ENCODE measurements around the gene BMPER. TPM values are rescaled to one million over a fixed set of nuclear protein-coding genes. Genes with fewer than 3 reads are reported as not detected.

BMPER gene
- total RNA-seq, 1 donor from 2014 or later: 2.9 TPM

DNA sequence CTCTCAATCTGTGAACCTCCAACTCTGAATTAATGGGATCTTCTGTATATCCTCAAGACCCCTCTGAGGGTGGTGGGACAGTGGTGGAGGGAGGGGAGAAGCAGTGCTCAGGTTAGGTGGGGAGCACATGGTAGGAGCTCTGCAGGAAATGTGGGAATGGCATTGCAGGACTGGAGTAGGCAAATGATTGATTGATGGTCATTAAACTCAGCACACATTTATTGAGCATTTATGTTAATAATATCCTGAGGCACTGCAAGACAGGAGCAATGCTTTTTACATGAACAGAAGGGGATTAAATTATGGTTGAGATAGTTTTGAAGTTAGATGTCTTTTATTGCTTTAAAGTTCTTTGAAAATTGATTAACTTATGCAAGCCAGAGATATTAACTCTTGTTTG, 14.1 kb downstream of the BMPER start:
- no peak for FAIRE-seq

DNA sequence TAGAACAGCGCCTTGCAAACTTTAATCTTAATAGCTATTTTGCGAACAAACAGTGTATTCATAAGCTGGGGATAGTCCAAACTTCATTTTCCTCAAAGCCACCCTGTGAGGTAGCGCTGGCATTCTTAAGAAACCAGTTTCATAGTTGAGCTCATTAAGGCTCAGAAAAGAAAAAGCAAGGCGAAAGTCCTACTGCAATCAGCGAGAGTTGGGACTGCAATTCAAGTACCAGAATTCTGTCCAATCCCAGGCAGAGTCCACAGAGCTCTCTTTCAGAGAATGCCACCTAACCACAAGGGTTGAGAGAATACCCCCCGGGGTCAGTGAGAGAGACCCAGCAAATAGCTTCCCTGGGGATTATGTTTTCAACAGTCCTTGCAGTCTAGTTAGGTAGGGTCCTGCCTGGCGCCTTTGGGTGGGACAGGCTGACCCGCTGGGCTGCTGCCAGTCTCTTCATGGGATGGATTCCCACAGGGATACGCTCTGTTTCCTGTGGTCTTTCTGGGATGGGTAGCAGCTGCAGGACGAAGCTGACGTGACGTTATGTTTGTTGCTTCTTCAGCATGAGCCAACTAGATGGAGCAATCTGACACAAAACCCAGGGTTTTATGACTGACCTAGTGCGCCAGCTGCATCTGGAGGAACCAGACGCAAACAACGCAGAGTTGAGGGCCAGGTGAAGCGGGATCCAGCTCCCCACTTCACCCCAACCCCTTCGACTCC, 16.0 kb downstream of the BMPER start:
- FAIRE-seq (no peak), DNase-seq (ENCODE audit: low spot score in 2 of 2) (peak in 1 of 2 donors; percentile 23)

More for the DNA sequence above, 14.1 kb downstream of the BMPER start:
- DNase-seq (ENCODE audit: low spot score in 2 of 2): no peak

DNA sequence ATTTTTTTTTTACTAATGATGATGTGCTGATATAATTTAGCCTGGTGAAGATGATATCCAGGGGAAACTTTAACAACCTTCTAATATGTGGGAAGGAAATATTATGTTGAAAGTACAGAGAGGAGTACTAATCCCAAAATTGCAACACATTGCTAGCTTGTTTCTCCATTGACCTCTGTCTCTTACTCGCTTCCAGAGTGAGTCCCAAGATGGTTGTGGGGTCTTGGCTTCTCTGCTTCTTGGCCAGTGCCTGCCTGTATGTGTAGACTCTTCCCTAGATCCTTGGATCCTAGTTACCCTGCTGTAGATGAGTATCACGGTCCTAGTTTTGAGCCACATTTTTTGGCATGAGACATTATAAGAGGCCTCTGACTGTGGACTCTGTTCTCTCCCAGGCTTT, 17.5 kb downstream of the BMPER start:
- DNase-seq (ENCODE audit: low spot score in 2 of 2) (no peak), FAIRE-seq (no peak)

DNA sequence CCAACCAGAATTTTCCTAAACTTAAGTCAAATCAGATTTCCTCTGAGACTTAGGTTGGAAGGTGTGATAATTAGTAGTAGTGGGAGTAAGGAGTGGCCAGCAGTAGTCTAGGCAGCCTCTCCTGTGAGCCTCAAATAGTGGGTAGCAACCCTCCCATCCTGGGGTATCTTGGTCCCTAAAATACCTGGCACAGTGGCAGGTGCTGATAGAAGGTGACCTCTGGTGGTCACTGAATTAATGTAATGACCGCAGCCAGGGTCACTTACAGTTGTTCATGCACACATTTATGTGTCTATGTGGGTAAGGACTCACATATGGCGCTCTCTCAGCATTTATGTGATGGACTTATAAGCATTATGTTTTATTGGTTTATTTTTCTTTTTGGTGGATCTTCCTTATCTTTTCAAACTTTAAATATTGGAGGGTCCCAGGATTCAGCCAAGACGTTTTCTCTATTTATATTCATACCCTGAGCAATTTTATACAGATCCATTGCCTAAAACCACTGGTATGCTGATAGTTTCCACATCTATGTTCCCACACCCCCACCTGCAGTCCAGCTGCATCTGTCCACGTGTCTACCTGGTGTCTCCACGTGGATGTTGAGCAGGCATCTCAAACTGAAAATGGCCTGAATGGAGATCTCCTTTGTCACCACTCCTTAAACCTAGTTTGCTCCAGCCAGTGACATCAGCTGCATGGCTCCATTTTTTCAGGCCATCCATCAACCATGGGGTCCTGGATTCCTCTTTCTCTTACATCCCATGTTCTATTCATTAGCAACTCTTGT, 18.3 kb downstream of the BMPER start:
- DNase-seq (ENCODE audit: low spot score in 2 of 2) (no peak), FAIRE-seq (no peak)

DNA sequence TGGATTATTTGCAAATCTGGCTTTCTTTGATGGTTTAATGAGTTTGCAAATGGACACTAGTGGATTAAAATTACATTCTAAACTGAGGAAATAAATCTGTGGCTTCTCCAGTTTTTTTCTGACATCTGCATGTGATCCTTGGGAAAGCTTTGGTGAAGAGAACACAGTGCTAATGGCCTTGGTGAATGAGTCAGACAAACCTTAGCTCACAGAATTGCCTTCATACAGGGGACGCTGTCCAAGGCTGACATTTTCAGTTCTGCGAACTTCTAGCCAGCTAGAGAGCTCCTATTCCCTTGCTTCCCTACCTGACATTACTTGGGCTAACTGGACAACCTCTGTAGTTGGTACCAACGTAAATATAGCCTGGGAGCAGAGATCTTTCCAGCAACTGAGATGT, 21.2 kb downstream of the BMPER start:
- FAIRE-seq (no peak), DNase-seq (ENCODE audit: low spot score in 2 of 2) (no peak)

DNA sequence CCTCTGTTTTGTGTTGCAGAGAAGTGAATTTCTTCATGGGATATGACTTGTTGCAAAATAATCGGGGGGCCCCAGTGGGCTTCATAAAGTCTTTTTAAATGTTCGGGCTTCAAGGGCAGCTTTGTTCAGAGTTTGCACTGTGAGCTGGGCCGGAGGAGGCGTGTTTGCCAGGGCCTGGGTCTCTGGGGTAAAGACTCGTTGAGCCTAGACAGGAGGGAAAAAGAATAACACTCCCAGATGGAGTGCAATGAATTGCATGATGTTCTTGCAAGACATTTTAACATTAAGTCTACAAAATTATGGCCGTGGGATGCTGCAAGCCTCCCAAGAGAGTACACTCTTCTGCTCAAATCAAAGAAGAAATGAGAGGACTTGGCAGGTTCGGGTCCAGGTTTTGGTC, 23.6 kb downstream of the BMPER start:
- FAIRE-seq (no peak), DNase-seq (ENCODE audit: low spot score in 2 of 2) (no peak)

DNA sequence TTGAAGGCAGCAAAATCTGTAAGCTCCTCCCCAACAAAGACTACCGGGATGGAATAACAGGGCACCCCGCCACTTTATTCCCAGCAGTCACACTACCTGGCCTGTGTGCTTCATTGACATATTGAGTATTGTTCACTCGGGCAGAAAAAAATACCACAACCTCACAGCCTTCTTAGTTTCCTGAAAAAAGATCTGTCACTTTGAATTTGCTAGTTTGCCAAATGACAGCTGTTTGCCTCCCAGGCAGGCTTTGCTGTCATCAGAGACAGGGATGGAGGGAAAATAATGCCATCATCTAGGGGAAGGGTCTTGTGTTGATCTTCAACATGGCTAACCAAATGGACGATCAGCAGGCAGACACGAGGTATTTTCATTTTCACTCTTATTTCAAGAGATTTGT, 26.9 kb downstream of the BMPER start:
- DNase-seq (ENCODE audit: low spot score in 2 of 2) (no peak), FAIRE-seq (no peak)

DNA sequence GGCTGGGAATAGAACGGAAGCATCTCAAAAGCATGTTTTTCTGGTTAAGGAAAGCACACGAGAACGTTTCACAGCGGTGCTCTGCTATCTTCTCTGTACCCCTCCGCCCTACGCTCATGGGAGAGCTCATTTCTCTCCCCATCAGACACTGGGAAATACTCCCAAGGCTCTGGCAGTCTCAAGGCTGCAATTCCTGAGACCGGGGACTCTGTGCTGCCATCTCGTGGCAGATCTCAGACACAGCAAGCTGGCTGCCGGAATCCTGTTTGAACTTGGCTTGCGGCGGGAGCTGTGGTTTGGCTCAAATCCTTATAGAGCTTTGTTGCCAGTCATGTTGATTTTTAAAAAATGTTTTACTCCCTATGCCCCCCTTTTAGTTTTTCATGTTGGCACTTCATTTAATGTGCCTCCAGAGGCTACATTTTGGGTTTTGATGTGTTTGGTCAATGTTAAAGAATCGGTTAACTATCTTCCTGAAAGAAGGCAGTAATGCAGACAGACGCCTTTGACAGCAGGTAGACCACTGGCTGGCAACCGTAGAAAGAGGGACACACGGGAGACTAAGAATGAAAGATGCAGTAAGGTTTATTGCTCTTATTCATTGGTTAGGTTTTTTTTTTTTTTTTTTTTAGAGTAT, 27.6 kb downstream of the BMPER start:
- FAIRE-seq: peak; percentile 48

DNA sequence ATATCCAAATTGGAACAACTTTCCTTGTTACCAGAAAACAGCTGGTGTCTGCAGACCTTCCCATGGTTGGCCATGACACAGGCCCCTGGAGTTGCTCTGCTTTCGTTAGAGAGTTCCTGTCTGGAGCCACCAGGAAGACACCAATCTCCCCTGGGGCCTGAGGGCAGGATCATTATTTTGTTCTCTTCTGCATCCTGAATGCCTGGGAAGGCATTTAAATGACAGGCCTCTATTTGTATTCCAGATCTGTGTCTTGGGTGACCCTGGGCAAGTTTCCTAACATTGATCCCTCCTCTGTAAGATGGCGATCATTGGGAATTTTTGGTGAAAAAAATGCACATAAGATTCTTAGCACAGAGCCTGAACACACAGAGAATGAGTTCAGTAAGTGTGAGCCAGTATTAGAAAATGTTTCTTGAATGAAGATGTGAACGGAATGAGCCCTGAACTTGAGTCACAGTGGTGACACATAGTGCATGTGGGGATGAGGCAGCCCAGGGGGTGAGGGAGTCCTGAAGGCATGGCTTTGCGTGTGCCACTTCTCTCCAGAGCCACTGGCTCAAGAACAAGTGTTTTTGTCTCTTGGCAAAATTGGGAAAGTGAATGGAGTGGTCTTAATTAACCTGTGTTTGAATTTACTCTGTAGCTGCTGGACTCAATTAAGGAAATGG, 28.4 kb downstream of the BMPER start:
- DNase-seq (ENCODE audit: low spot score in 2 of 2): no peak
- no peak for FAIRE-seq

More for the DNA sequence above, 27.6 kb downstream of the BMPER start:
- peak; percentile 44 to 66 for DNase-seq (ENCODE audit: low spot score in 2 of 2)

DNA sequence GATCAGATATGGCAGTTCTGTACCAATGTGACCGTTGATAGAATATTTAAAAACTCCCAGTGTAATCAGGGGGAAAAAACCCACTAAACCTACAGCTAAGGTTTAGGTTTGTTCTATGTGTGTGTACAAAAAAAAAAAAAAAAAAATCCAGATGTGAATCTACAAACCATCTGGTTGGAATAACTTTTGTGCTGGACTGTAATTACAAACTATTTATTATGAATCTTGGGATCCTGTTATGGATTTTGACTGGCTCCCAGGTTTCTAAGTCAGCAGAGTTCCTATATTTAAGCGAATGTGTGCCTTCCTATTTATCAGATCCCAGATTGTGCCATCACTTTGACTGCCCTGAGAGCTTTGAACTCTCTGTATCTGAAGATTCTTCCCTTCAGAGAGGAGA, 29.1 kb downstream of the BMPER start:
- DNase-seq (ENCODE audit: low spot score in 2 of 2): no peak
- FAIRE-seq: no peak

DNA sequence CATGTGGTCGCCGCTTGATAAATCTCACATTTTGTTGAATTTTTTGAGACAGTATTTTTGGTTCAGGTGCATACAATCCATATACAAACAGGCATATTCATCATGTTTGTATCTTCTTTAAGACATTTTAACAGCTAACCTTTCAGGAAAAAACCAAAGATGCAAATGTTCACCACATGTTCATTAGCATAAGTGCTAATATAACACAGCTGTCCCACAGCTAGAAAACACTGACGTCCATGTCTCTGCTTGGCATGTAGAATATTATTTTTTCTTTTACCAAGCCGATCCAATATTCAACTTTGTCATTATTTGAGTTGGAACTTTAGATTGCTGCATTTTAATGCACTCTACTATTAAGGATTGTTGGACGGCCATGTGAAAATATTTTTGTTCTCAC, 31.2 kb downstream of the BMPER start:
- FAIRE-seq (no peak), DNase-seq (ENCODE audit: low spot score in 2 of 2) (no peak)

DNA sequence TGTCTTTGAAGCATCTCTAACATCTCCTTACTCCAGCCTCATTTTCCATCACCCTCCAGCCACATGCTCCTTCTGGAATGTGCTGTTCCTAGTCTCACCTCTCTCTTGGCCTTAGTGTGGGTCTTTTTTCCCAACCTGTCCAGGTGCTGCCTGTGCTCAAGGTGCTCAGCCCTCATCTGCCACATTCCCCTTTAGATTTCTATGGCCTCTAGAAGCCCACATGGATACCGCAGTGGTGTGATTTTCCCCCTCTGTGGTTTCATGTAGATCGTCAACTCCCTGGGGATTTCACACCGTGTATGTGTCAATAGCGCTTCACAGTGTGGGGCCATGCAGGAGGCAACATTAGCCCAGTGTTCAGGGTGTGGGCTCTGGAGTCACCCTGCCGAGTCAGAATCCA, 32.5 kb downstream of the BMPER start:
- no peak for DNase-seq (ENCODE audit: low spot score in 2 of 2)
- FAIRE-seq: no peak

DNA sequence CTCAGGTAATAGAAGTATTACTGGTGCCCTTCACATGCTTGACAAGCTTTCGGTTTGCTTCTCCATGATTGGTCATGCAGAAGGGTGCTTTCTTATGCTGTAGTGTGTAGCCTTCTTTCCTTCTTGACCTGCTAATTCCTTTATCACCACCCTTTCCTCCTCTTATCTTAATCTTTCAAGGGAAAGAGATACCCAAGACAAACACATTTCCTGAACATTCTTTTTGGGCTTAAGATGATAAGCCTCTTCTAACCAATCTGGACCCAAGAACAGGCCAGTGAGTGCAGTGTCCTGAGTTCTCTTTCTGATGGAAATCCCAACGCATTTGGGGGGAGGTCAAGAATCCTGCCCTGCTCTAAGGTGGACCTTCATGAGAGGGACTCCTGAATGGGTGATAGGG, 33.8 kb downstream of the BMPER start:
- DNase-seq (ENCODE audit: low spot score in 2 of 2) (no peak), FAIRE-seq (no peak)

DNA sequence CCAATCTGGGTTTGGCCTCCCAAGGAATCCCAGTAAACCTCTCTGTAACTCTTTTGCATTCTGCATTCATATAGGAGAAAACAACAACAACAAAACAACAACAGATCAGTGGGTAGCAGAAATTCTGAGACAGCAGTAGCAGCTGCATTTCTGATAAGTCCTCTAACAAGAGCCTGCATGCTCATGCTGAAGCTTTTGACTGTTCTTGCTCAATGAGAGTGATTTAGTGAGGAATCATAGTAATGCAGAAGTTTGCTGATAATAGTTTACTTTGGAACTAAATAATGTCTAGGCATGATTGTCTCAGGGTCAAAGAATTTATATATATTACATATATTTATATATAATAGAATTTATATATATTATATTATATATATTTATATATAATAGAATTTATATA, 35.2 kb downstream of the BMPER start:
- DNase-seq (ENCODE audit: low spot score in 2 of 2): no peak
- FAIRE-seq: no peak

DNA sequence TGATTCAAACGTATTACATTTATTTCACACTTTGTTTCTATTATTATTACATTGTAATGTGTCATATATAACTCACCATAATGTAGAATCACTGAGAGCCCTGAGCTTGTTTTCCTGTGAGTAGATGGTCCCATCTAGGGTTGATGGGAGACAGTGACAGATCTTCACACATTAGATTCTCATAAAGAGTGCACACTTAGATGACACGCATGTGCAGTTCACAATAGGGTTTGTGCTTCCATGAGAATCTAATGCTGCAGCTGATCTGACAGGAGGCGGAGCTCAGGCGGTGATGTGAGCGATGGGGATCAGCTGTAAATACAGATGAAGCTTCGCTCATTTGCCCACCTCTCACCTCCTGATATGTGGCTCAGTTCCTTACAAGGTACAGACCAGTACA, 36.1 kb downstream of the BMPER start:
- no peak for FAIRE-seq
- DNase-seq (ENCODE audit: low spot score in 2 of 2): no peak

DNA sequence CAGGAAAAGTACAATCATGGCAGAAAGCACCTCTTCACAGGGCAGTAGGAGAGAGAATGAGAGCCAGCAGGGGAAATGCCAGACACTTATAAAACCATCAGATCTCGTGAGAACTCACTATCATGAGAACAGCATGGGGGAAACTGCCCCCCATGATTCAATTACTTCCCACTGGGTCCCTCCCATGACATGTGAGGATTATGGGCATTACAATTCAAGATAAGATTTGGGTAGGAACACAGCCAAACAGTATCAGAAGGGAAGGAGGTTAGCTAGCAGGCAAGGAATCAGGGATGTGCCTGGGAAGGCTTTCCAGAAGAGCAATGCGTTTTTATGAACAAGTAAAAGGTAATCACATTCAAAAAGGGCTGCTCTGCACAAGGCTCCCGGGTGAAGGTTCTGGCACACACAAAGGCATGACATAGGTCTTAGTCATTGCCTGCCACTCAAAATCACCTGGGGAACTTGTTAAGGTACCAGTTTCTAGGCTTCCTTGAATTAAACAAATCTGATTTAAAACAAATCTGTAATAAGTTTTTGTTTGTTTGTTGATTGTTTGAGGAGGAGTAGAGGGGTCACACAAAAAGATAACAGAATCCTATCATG, 40.9 kb downstream of the BMPER start:
- DNase-seq (ENCODE audit: low spot score in 2 of 2) (no peak), FAIRE-seq (no peak)

DNA sequence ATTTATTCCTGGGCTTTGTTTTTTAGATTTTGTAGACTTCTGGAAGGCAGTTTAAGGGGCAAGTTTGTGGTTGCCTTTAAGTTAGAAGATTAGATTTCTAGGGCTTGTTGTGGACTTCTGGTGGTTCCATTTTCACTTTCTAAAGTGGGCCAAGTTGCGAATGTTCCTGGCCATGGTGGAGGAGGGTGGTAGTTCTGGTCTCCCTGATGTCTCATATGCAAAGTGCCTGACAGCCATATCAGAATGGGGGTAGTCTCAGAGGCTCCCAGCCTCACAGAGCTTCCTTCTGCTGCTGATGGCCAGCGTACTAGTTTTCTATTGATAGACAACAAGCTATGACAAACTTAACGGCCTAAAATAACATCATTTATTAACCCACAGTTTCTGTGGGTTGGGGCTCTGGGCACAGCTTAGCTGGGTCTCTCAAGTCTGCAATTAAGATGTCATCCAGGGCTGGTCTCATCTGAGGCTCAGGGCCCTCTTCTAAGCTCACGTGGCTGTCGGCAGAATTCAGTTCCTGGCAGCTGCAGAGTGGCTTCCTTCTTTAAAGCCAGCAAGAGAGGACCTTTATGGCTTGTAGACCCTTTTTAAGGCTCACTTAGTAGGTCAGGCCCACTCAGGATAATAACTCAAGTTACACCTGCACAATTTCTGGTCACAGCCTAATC, 44.8 kb downstream of the BMPER start:
- no peak for FAIRE-seq

DNA sequence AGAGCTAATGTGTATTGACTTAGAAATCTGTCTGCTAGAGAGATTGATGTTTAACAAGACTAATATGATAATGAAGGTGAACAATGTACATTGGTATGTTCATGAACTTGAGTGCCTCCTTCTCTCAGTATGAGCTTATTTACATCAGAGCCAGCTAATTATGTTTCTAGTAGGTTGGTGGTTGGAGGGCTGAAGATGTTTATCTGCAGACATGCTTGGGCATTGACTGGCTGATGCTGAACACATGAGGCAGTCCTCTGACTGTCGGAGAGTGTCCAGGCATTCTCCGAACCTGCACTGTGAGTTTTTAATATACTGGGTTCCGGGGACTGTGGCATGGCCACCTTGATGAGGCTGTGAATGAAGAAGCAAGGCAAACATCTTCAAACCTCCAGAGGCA, 47.5 kb downstream of the BMPER start:
- DNase-seq (ENCODE audit: low spot score in 2 of 2) (no peak), FAIRE-seq (no peak)

More for the DNA sequence above, 44.8 kb downstream of the BMPER start:
- DNase-seq (ENCODE audit: low spot score in 2 of 2): no peak

DNA sequence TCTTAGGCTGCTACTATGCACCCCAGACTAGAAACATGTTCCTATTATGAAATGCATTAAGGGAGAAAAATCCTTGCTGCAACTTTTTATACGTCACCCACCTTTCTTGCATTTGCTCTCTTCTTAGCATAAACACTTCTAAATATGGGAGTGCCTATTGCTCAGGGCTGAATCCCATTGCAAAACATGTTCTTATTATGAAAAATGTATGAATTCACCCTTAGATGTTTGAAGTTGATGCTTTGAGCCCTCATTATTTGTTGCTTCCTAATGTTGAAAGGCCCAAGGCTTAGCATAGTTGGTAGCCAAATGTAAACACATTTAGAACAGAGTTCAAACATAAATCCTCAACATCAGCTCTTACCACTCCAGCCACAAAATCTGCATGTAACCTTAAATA, 52.8 kb downstream of the BMPER start:
- FAIRE-seq (no peak), DNase-seq (ENCODE audit: low spot score in 2 of 2) (no peak)

DNA sequence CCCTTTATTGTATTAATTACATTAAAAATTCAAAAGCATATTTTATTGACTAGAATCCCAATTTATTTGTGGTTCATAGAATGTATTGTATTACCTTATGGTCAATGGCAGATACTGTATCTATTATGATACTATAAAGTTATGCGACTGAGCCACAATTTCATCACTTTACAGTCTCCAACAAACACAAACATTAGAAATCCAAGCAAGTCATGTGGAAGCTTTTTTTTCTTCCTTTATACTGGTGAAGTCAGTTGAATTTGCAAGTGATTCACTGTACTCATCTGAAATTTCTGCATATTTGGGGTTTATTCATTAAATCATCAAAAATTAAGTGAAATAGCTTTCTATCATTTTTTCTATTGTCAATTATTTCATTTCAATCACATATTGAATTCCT, 54.3 kb downstream of the BMPER start:
- DNase-seq (ENCODE audit: low spot score in 2 of 2) (no peak), FAIRE-seq (no peak)
